Kidney (tissue), 14 donors: Measurements from ENCODE around the gene ADAP2. TPM values are rescaled to one million over a fixed set of nuclear protein-coding genes. Genes with fewer than 3 reads are reported as not detected.
"Not testable (repeated sequence)": the region's sequence is repeated elsewhere in the genome, so short reads cannot be mapped to it uniquely, and the experiment has no call there.

Experiments used
- DNase-seq, 5 donors: peaks; one replicate each; pipeline ENCODE4 v3.0.0-alpha.2; 2013 to 2020
- FAIRE-seq: peaks from 2 replicates; lab custom pipeline; 2012; peaks lifted over from hg19 to GRCh38; lab: Jason Lieb, UNC
- H3K27ac ChIP-seq, 2 donors: one replicate each; pipeline ENCODE4 v1.7.0; 2013; ENCODE audit warnings: low read depth in 2 of 2, low read length in 2 of 2, inconsistent platforms in 1 of 2
- H3K27me3 ChIP-seq: one replicate; pipeline ENCODE4 v1.7.1; 2013; ENCODE audit warnings: low read length, inconsistent platforms; ENCODE audit not compliant: control insufficient read depth, insufficient read depth
- H3K36me3 ChIP-seq, 3 donors: one replicate each; pipeline versions ENCODE4 v1.7.0 to v1.7.1; 2013; ENCODE audit warnings: low read length in 3 of 3, control low read depth in 1 of 3, inconsistent platforms in 1 of 3; ENCODE audit not compliant: insufficient read depth in 3 of 3, control insufficient read depth in 2 of 3
- H3K4me1 ChIP-seq, 3 donors: one replicate each; pipeline versions ENCODE4 v1.7.0 to v1.7.1; 2013; ENCODE audit warnings: low read length in 3 of 3, inconsistent platforms in 1 of 3, low read depth in 1 of 3; ENCODE audit not compliant: control insufficient read depth in 2 of 3, insufficient read depth in 2 of 3
- H3K4me3 ChIP-seq, 3 donors: one replicate each; pipeline versions ENCODE4 v1.7.0 to v1.8.1; 2013; ENCODE audit warnings: low read length in 3 of 3, control low read depth in 1 of 3, inconsistent platforms in 1 of 3
- H3K9ac ChIP-seq, 3 donors: one replicate each; pipeline versions ENCODE4 v1.7.0 to v1.7.1; 2013; ENCODE audit warnings: low read length in 3 of 3, control low read depth in 1 of 3, inconsistent platforms in 1 of 3
- H3K9me3 ChIP-seq, 3 donors: one replicate each; pipeline versions ENCODE4 v1.7.0 to v1.7.1; 2013; ENCODE audit warnings: low read length in 3 of 3, control low read depth in 1 of 3, inconsistent platforms in 1 of 3; ENCODE audit not compliant: control insufficient read depth in 2 of 3, insufficient read depth in 1 of 3
- intact Hi-C: fragments of 100-400 bp; cut with DNase I; formaldehyde crosslinking; loops from one replicate; pipeline ENCODE4 v1.11.1; 2022
- polyA plus RNA-seq: library from polyadenylated mRNA; stranded (reverse); fragments of 350-450 nt; fragmentation: Illumina TruSeq; extraction: RNeasy Lipid Tissue Mini Kit (QIAGEN cat#74804); gene quantifications from one replicate; pipeline ENCODE4 v1.2.3, GENCODE V29; 2014; ENCODE audit warnings: low read depth, low replicate concordance; ENCODE audit not compliant: insufficient read depth
- total RNA-seq: library from RNA; stranded (reverse); fragmentation: NEBNext Ultra II Directional; extraction: Animal tissue kit (Norgen Biotek cat#: 25700); gene quantifications from one replicate; pipeline ENCODE4 v1.2.1, GENCODE V29; 2021
- TF ChIP-seq, protein P1 (sequence below): IDR thresholded peaks from 3 replicates; pipeline ENCODE4 v1.5.1; 2012; ENCODE audit warnings: mild to moderate bottlenecking, moderate library complexity, borderline replicate concordance; ENCODE audit not compliant: insufficient read depth; ENCODE audit errors: extremely low read depth
- donor health status: control.
- donor health status: control.
- donor health status: control.
- donor health status: control.
- donor health status: control.
- donor health status: DM: yes; HTN: yes; CAD: no.
- donor health status: Normal renal cell carcinoma (clear cell type).

The ADAP2 gene
- total and polyA plus RNA-seq, 2 donors from 2014 or later, result 6.5 to 24.8 TPM

DNA sequence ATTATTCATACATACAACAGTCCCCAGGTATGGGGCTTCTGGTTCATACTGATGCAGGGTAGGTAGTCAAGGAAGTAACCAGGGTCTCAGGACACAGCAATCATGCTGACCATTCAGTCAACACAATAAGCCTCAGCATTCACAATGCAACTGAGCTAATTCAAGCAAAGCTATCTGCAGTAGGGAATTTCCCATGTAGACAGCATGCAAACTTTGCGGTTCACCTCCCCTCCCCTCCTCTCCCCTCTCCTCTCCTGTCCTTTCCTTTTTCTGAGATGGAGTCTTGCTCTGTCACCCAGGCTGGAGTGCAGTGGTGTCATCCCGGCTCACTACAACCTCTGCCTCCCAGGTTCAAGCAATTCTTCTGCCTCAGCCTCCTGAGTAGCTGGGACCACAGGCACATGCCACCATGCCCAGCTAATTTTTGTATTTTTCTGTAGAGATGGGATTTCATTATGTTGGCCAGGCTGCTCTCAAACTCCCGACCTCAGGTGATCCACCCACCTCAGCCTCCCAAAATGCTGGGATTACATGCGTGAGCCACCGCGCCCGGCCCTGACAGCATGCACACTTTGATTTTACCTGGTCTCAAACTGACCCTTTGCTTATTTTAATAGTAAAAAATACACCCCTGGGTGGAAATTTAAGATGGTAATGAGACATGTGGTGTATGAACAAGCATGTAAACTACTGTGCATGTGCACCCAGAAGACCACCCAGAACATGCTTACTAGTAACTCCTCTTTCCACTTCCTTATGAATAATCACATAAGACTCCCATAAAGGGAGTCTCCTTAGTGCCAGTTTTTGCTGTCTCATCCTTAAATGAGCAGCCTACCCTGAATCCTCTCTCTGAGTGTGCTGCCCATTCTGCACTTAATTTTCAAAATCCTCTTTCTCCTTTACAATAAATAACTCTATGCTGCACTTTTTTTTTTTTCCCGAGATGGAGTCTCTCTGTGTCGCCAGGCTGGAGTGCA, 39.8 kb downstream of the ADAP2 start:
- Histone ChIP-seq H3K4me1 (peaks cover 0 to 2% (median 0%) of the 10 kb centered on the region in 3 donors), H3K36me3 (no peaks in the 10 kb centered on the region), H3K9me3 (no peaks in the 10 kb centered on the region), H3K4me3 (no peak overlapping the region), H3K27me3 (no peaks in the 10 kb centered on the region), H3K27ac (no peak overlapping the region), H3K9ac (no peak overlapping the region)
- intact Hi-C loops, result no loop called here
- no peak for DNase-seq
- no peak for FAIRE-seq
- TF ChIP-seq, protein P1, sequence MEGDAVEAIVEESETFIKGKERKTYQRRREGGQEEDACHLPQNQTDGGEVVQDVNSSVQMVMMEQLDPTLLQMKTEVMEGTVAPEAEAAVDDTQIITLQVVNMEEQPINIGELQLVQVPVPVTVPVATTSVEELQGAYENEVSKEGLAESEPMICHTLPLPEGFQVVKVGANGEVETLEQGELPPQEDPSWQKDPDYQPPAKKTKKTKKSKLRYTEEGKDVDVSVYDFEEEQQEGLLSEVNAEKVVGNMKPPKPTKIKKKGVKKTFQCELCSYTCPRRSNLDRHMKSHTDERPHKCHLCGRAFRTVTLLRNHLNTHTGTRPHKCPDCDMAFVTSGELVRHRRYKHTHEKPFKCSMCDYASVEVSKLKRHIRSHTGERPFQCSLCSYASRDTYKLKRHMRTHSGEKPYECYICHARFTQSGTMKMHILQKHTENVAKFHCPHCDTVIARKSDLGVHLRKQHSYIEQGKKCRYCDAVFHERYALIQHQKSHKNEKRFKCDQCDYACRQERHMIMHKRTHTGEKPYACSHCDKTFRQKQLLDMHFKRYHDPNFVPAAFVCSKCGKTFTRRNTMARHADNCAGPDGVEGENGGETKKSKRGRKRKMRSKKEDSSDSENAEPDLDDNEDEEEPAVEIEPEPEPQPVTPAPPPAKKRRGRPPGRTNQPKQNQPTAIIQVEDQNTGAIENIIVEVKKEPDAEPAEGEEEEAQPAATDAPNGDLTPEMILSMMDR, result no peak

DNA sequence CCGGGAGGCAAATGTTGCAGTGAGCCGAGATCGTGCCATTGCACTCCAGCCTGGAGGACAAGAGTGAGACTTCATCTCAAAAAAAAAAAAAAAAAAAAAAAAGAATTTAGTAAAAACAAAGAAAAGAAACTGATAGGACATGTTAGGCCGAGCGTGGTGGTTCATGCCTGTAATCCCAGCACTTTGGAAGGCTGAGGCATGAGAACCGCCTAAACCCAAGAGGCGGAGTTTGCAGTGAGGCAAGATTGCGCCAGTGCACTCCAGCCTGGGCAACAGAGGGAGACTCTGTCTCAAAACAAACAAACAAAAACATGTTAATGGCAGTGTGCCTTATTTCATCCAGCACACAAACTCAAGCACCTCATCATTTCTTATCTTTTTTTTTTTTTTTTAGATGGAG, 42.6 kb downstream of the ADAP2 start:
- H3K27me3 ChIP-seq, FAIRE-seq, H3K4me1 ChIP-seq, DNase-seq, H3K9me3 ChIP-seq, intact Hi-C loops, H3K4me3 ChIP-seq, H3K36me3 ChIP-seq, H3K9ac ChIP-seq, H3K27ac ChIP-seq: not testable (repeated sequence)

DNA sequence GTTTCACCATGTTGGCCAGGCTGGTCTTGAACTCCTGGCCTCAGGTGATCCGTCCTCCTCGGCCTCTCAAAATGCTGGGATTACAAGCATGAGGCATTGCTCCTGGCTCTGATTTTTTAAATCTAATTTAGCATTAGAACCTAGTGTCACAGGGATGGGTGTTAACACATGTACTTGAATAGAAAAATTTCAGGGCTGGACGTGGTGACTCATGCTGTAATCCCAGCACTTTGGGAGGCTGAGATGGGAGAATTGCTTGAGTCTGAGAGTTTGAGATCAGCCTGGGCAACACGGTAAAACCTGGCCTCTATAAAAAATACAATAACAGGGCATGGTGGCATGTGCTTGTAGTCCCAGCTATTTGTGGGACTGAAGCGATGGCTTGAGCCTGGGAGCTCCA, 43.1 kb downstream of the ADAP2 start:
- TF ChIP-seq, protein P1, result no peak
- no peak overlapping the region for H3K9ac ChIP-seq
- no peaks in the 10 kb centered on the region for H3K9me3 ChIP-seq
- no peak overlapping the region for H3K27ac ChIP-seq
- no peak for DNase-seq
- intact Hi-C loops, result no loop called here
- no peak for FAIRE-seq
- peaks cover 0 to 6% (median 2%) of the 10 kb centered on the region in 3 donors for H3K4me1 ChIP-seq
- H3K27me3 ChIP-seq, result no peaks in the 10 kb centered on the region
- no peaks in the 10 kb centered on the region for H3K36me3 ChIP-seq
- H3K4me3 ChIP-seq, result no peak overlapping the region

DNA sequence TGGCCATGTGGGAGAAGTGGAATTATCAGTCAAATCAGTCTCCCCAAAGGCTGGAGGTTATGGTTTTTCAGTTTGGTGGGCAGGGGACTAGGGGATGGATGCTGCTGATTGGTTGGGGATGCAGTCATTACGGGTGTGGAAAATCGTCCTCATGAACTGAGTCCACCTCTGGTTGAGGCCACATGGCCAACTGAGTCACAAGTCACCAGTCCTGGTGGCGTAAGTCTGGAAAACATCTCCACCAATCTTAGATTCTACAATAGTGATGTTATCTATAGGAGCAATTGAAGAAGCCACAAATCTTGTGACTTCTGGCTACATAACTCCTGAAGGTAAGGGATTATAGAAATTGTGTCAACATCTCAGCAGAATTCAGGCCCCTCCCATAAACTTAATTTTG, 43.9 kb downstream of the ADAP2 start:
- FAIRE-seq, result no peak
- H3K27me3 ChIP-seq, result no peaks in the 10 kb centered on the region
- H3K9ac ChIP-seq, result no peak overlapping the region
- no peaks in the 10 kb centered on the region for H3K36me3 ChIP-seq
- intact Hi-C loops, result no loop called here
- TF ChIP-seq, protein P1, result no peak
- H3K9me3 ChIP-seq, result no peaks in the 10 kb centered on the region
- H3K4me3 ChIP-seq, result no peak overlapping the region
- DNase-seq, result no peak
- no peak overlapping the region for H3K27ac ChIP-seq
- peaks cover 0 to 6% (median 2%) of the 10 kb centered on the region in 3 donors for H3K4me1 ChIP-seq

DNA sequence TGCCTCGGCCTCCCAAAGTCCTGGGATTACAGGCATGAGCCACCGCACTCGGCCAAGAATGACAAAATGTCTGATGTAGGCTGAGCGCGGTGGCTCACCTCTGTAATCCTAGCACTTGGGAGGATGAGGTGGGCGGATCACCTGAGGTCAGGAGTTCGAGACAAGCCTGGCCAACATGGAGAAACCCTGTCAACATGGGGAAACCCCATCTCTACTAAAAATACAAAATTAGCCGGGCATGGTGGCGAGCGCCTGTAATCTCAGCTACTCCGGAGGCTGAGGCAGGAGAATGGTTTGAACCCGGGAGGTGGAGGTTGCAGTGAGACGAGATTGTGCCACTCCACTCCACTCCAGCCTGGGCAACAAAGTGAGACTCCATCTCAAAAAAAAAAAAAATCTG, 46.2 kb downstream of the ADAP2 start:
- FAIRE-seq, H3K36me3 ChIP-seq, H3K27ac ChIP-seq, H3K27me3 ChIP-seq, H3K9ac ChIP-seq, H3K4me1 ChIP-seq, DNase-seq, H3K4me3 ChIP-seq, intact Hi-C loops, H3K9me3 ChIP-seq: not testable (repeated sequence)
